SK-N-SH (cell line): ENCODE measurements around the gene OR51A4. TPM values are rescaled to one million over a fixed set of nuclear protein-coding genes. Genes with fewer than 3 reads are reported as not detected.

ENCODE experiments used
- CTCF ChIA-PET: fragments of 300-600, 350-600 bp; formaldehyde crosslinking; extraction: SDS; loops from one replicate; lab custom pipeline; 2021; lab: Yijun Ruan, JAX
- POLR2A ChIA-PET: fragments of 350-600 bp; sonication (Branson Sonifier 250); formaldehyde crosslinking; extraction: SDS; loops from one replicate; lab custom pipeline; 2020; ENCODE audit warnings: antibody characterized with exemption, inconsistent platforms; lab: Yijun Ruan, JAX
- DNase-seq: peaks from one replicate; pipeline ENCODE4 v3.0.0; 2012
- H2AFZ ChIP-seq: fragments of 200-600 bp; sonication (generic); 2 replicates; pipeline ENCODE4 v1.8.1; 2016; ENCODE audit warnings: antibody characterized with exemption, mild to moderate bottlenecking, low read depth
- H3F3A ChIP-seq: fragments of 200-600 bp; sonication (generic); replicated peaks from 2 replicates; pipeline ENCODE3; 2016; ENCODE audit warnings: antibody characterized with exemption, mild to moderate bottlenecking; ENCODE audit not compliant: insufficient read depth
- H3K27ac ChIP-seq, 2 experiments: fragments of 200-500 bp in 1 of 2; fragments of 200-600 bp in 1 of 2; sonication (Bioruptor generic) in 1 of 2; sonication (generic), shearing (Covaris generic) in 1 of 2; 2 replicates each; pipeline versions ENCODE4 v1.5.1 to v1.6.1; 2014 to 2016; ENCODE audit warnings: low read depth in 2 of 2, inconsistent platforms in 1 of 2, low read length in 1 of 2, mild to moderate bottlenecking in 1 of 2, mixed read lengths in 1 of 2
- H3K27me3 ChIP-seq: fragments of 200-600 bp; sonication (generic), shearing (Covaris generic); 2 replicates; pipeline ENCODE4 v1.6.1; 2016; ENCODE audit warnings: mixed run types; ENCODE audit not compliant: insufficient read depth
- H3K36me3 ChIP-seq, 2 experiments: fragments of 200-500 bp in 1 of 2; fragments of 200-600 bp in 1 of 2; sonication (Bioruptor generic) in 1 of 2; sonication (generic) in 1 of 2; replicated peaks in 1 of 2; 2 replicates each; pipeline versions ENCODE3 to v1.5.1; 2014 to 2016; ENCODE audit warnings: low read length in 1 of 2, mild to moderate bottlenecking in 1 of 2; ENCODE audit not compliant: insufficient read depth in 2 of 2, control insufficient read depth in 1 of 2
- H3K4me1 ChIP-seq, 2 experiments: fragments of 200-500 bp in 1 of 2; fragments of 200-600 bp in 1 of 2; sonication (Bioruptor generic) in 1 of 2; sonication (generic), shearing (Covaris generic) in 1 of 2; 2 replicates each; pipeline versions ENCODE4 v1.5.1 to v1.6.1; 2014 to 2016; ENCODE audit warnings: low read depth in 1 of 2, low read length in 1 of 2, mixed run types in 1 of 2; ENCODE audit not compliant: insufficient read depth in 2 of 2, control insufficient read depth in 1 of 2
- H3K4me2 ChIP-seq: fragments of 200-600 bp; sonication (generic), shearing (Covaris generic); 2 replicates; pipeline ENCODE4 v1.6.1; 2017; ENCODE audit warnings: mixed run types
- H3K4me3 ChIP-seq, 2 experiments: fragments of 200-500 bp in 1 of 2; fragments of 200-600 bp in 1 of 2; sonication (Bioruptor generic) in 1 of 2; sonication (generic), shearing (Covaris generic) in 1 of 2; 2 replicates each; pipeline versions ENCODE4 v1.5.1 to v1.8.1; 2014 to 2016; ENCODE audit warnings: low read depth in 2 of 2, inconsistent platforms in 1 of 2, low read length in 1 of 2, mild to moderate bottlenecking in 1 of 2, mixed read lengths in 1 of 2, moderate library complexity in 1 of 2
- H3K79me2 ChIP-seq: fragments of 200-600 bp; sonication (generic); 2 replicates; pipeline ENCODE4 v1.8.1; 2017; ENCODE audit warnings: mild to moderate bottlenecking; ENCODE audit not compliant: insufficient read depth
- H3K9ac ChIP-seq: fragments of 200-600 bp; sonication (generic); 2 replicates; pipeline ENCODE4 v1.6.1; 2017; ENCODE audit warnings: mixed run types
- H3K9me2 ChIP-seq: fragments of 200-600 bp; sonication (generic); 2 replicates; pipeline ENCODE4 v1.6.1; 2017; ENCODE audit warnings: mixed run types
- H3K9me3 ChIP-seq: fragments of 200-600 bp; sonication (generic); 2 replicates; pipeline ENCODE4 v1.6.1; 2017; ENCODE audit warnings: mixed run types, mild to moderate bottlenecking, moderate library complexity
- H4K20me1 ChIP-seq: fragments of 200-600 bp; sonication (generic); 2 replicates; pipeline ENCODE4 v1.6.1; 2017; ENCODE audit warnings: mild to moderate bottlenecking, mixed run types; ENCODE audit not compliant: insufficient read depth
- CHD2 ChIP-seq: fragments of 150-350 bp; IDR thresholded peaks from 2 replicates; pipeline ENCODE4 v1.6.1; 2018; ENCODE audit warnings: low read length; ENCODE audit not compliant: partially characterized antibody
- GATA2 ChIP-seq: sonication (generic); formaldehyde crosslinking; IDR thresholded peaks from 2 replicates; pipeline ENCODE4 v1.5.0; 2020; ENCODE audit warnings: mild to moderate bottlenecking, missing genetic modification reagents
- MEF2A ChIP-seq: IDR thresholded peaks from 2 replicates; pipeline ENCODE4 v1.4.0; 2012; ENCODE audit warnings: low read depth, borderline replicate concordance
- RXRA ChIP-seq: IDR thresholded peaks from 2 replicates; pipeline ENCODE4 v1.4.0; 2012; ENCODE audit warnings: low read depth, mild to moderate bottlenecking, borderline replicate concordance
- SMC3 ChIP-seq: IDR thresholded peaks from 2 replicates; pipeline ENCODE4 v1.6.1; 2012; ENCODE audit warnings: low read depth, low read length, improper control_type of control experiment
- WGBS: methylation state at CpG from one replicate; pipeline ENCODE4 v1.1.6; 2017; ENCODE audit warnings: low lambda C conversion rate; 5-methylcytosine and 5-hydroxymethylcytosine counted together
- polyA plus RNA-seq, 3 experiments: library from polyadenylated mRNA; depleted of rRNA; stranded (reverse); fragments of >200 nt; gene quantifications; 2 replicates each; pipeline ENCODE4 v1.2.3, GENCODE V29; 2012
- TF ChIP-seq, protein P1 (sequence below): IDR thresholded peaks from 2 replicates; pipeline ENCODE4 v1.6.1; 2012; ENCODE audit warnings: mild to moderate bottlenecking, low read depth, low read length, moderate library complexity
- TF ChIP-seq, protein P2 (sequence below): IDR thresholded peaks from 2 replicates; pipeline ENCODE4 v1.4.0; 2012; ENCODE audit warnings: low read depth, borderline replicate concordance
- TF ChIP-seq, protein P3 (sequence below): IDR thresholded peaks from 2 replicates; pipeline ENCODE4 v1.4.0; 2012; ENCODE audit warnings: low read depth, borderline replicate concordance
- TF ChIP-seq, protein P4 (sequence below): fragments of 150-350 bp; IDR thresholded peaks from 2 replicates; pipeline ENCODE4 v1.6.1; 2016; ENCODE audit warnings: mild to moderate bottlenecking, low read depth, low read length

Gene OR51A4
- polyA plus RNA-seq, 1 of the 3 experiments (the other 2 are of a cell fraction): not detected

DNA sequence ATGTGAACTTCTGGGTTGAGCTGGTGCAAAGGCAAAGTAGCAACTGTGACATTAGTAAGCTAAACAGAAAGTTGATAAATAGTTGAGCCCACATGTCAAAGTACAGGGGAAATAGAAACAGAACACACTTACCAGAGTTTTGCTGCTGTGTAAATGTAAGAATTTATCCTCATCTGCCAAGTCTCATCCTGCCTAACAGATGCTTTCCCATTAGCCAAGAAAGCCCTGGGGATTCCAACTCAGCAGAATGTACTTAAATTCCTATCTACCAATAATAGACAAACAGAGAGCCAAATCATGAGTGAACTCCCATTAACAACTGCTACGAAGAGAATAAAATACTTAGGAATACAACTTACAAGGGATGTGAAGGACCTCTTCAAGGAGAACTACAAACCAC is 15.4 kb upstream of the OR51A4 start:
- Histone ChIP-seq H3K79me2 (no peaks in the 10 kb centered on the region), H3K4me3 (no peak overlapping the region), H3K9me2 (no peaks in the 10 kb centered on the region), H4K20me1 (no peaks in the 10 kb centered on the region), H3K9me3 (no peaks in the 10 kb centered on the region), H3F3A (no peaks in the 10 kb centered on the region), H3K9ac (no peak overlapping the region), H3K36me3 (no peaks in the 10 kb centered on the region), H2AFZ (no peak overlapping the region), H3K4me2 (no peak overlapping the region), H3K27ac (no peak overlapping the region), H3K4me1 (no peaks in the 10 kb centered on the region), H3K27me3 (no peaks in the 10 kb centered on the region)
- no peak for DNase-seq
- WGBS: 0% methylated on average over 1 of the region's 1 CpG
- POLR2A ChIA-PET: no interaction called here
- CTCF ChIA-PET: no interaction called here
- no peak for TF ChIP-seq GATA2 (CRISPR knock-in tag)

DNA sequence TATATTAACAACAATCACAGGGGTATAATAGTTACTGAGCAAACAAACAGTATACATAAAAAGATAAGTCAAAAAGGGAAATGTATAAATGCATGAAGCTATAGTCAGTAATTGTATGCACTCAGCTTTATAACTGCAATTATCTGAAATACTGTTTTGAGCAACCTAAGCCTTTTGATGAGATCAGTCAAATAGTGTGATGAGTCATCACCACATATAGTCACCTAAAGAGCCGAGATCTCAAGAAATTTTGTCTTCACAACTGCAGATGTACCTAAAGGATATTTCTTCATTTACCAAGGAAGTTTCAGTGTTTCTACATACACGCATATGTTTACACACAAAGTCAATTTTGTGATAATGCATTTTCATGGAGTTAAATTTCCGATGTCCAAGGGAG is 13.5 kb upstream of the OR51A4 start:
- Histone ChIP-seq H3K4me1 (no peaks in the 10 kb centered on the region), H3K27ac (no peak overlapping the region), H3F3A (no peaks in the 10 kb centered on the region), H2AFZ (no peak overlapping the region), H3K79me2 (no peaks in the 10 kb centered on the region), H3K9me3 (no peaks in the 10 kb centered on the region), H3K36me3 (no peaks in the 10 kb centered on the region), H3K9me2 (no peaks in the 10 kb centered on the region), H3K4me3 (no peak overlapping the region), H3K4me2 (no peak overlapping the region), H3K9ac (no peak overlapping the region), H4K20me1 (no peaks in the 10 kb centered on the region), H3K27me3 (no peaks in the 10 kb centered on the region; the same call in 1 of the 2 replicates)
- POLR2A ChIA-PET: no interaction called here
- CTCF ChIA-PET: no interaction called here
- 2% methylated on average over 3 of the region's 3 CpGs for WGBS
- TF ChIP-seq, protein P1, sequence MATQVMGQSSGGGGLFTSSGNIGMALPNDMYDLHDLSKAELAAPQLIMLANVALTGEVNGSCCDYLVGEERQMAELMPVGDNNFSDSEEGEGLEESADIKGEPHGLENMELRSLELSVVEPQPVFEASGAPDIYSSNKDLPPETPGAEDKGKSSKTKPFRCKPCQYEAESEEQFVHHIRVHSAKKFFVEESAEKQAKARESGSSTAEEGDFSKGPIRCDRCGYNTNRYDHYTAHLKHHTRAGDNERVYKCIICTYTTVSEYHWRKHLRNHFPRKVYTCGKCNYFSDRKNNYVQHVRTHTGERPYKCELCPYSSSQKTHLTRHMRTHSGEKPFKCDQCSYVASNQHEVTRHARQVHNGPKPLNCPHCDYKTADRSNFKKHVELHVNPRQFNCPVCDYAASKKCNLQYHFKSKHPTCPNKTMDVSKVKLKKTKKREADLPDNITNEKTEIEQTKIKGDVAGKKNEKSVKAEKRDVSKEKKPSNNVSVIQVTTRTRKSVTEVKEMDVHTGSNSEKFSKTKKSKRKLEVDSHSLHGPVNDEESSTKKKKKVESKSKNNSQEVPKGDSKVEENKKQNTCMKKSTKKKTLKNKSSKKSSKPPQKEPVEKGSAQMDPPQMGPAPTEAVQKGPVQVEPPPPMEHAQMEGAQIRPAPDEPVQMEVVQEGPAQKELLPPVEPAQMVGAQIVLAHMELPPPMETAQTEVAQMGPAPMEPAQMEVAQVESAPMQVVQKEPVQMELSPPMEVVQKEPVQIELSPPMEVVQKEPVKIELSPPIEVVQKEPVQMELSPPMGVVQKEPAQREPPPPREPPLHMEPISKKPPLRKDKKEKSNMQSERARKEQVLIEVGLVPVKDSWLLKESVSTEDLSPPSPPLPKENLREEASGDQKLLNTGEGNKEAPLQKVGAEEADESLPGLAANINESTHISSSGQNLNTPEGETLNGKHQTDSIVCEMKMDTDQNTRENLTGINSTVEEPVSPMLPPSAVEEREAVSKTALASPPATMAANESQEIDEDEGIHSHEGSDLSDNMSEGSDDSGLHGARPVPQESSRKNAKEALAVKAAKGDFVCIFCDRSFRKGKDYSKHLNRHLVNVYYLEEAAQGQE: no peak
- no peak for TF ChIP-seq RXRA
- TF ChIP-seq, protein P2, sequence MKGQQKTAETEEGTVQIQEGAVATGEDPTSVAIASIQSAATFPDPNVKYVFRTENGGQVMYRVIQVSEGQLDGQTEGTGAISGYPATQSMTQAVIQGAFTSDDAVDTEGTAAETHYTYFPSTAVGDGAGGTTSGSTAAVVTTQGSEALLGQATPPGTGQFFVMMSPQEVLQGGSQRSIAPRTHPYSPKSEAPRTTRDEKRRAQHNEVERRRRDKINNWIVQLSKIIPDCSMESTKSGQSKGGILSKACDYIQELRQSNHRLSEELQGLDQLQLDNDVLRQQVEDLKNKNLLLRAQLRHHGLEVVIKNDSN: no peak
- DNase-seq: no peak

DNA sequence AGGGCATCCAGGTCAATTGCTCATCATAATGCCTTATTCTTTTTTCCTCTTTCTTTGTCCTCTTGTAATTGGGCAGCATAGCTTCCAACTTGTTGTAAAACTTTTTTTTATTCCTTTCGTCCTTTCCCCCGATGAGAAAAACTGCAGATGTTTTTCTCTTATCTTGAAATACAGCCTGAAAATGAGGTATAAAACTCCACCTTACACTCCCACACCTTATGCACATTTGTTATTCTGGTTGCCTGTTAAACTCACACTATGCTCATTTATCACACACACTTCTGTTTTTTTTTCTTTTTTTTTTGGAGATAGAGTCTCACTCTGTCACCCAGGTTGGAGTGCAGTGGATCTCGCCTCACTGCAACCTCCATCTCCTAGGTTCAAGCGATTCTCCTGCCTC is 10.0 kb upstream of the OR51A4 start:
- H3F3A ChIP-seq: no peaks in the 10 kb centered on the region
- no peak overlapping the region for H3K4me2 ChIP-seq
- no peak overlapping the region for H2AFZ ChIP-seq
- H3K9ac ChIP-seq: no peak overlapping the region
- ChIA-PET CTCF (no interaction called here), POLR2A (no interaction called here)
- H3K27ac ChIP-seq: no peak overlapping the region
- WGBS: 5% methylated on average over 4 of the region's 4 CpGs
- no peaks in the 10 kb centered on the region for H4K20me1 ChIP-seq
- no peaks in the 10 kb centered on the region for H3K9me2 ChIP-seq
- no peaks in the 10 kb centered on the region for H3K9me3 ChIP-seq
- no peaks in the 10 kb centered on the region; the same call in 1 of the 2 replicates for H3K27me3 ChIP-seq
- no peak overlapping the region for H3K4me3 ChIP-seq
- TF ChIP-seq, protein P1: no peak
- TF ChIP-seq SMC3 (no peak), MEF2A (no peak), GATA2 (CRISPR knock-in tag) (no peak), CHD2 (no peak)
- TF ChIP-seq, protein P3, sequence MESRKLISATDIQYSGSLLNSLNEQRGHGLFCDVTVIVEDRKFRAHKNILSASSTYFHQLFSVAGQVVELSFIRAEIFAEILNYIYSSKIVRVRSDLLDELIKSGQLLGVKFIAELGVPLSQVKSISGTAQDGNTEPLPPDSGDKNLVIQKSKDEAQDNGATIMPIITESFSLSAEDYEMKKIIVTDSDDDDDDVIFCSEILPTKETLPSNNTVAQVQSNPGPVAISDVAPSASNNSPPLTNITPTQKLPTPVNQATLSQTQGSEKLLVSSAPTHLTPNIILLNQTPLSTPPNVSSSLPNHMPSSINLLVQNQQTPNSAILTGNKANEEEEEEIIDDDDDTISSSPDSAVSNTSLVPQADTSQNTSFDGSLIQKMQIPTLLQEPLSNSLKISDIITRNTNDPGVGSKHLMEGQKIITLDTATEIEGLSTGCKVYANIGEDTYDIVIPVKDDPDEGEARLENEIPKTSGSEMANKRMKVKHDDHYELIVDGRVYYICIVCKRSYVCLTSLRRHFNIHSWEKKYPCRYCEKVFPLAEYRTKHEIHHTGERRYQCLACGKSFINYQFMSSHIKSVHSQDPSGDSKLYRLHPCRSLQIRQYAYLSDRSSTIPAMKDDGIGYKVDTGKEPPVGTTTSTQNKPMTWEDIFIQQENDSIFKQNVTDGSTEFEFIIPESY: no peak
- TF ChIP-seq, protein P4, sequence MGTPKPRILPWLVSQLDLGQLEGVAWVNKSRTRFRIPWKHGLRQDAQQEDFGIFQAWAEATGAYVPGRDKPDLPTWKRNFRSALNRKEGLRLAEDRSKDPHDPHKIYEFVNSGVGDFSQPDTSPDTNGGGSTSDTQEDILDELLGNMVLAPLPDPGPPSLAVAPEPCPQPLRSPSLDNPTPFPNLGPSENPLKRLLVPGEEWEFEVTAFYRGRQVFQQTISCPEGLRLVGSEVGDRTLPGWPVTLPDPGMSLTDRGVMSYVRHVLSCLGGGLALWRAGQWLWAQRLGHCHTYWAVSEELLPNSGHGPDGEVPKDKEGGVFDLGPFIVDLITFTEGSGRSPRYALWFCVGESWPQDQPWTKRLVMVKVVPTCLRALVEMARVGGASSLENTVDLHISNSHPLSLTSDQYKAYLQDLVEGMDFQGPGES: no peak
- no peaks in the 10 kb centered on the region for H3K36me3 ChIP-seq
- H3K4me1 ChIP-seq: no peaks in the 10 kb centered on the region
- no peaks in the 10 kb centered on the region for H3K79me2 ChIP-seq
- DNase-seq: no peak
